ENCODE results near the gene BIN1. TPM values are rescaled to one million over a fixed set of nuclear protein-coding genes. Genes with fewer than 3 reads are reported as not detected.

BIN1 gene
- total RNA-seq, 2 donors from 2014 or later: 7.6 to 15.3 TPM

DNA sequence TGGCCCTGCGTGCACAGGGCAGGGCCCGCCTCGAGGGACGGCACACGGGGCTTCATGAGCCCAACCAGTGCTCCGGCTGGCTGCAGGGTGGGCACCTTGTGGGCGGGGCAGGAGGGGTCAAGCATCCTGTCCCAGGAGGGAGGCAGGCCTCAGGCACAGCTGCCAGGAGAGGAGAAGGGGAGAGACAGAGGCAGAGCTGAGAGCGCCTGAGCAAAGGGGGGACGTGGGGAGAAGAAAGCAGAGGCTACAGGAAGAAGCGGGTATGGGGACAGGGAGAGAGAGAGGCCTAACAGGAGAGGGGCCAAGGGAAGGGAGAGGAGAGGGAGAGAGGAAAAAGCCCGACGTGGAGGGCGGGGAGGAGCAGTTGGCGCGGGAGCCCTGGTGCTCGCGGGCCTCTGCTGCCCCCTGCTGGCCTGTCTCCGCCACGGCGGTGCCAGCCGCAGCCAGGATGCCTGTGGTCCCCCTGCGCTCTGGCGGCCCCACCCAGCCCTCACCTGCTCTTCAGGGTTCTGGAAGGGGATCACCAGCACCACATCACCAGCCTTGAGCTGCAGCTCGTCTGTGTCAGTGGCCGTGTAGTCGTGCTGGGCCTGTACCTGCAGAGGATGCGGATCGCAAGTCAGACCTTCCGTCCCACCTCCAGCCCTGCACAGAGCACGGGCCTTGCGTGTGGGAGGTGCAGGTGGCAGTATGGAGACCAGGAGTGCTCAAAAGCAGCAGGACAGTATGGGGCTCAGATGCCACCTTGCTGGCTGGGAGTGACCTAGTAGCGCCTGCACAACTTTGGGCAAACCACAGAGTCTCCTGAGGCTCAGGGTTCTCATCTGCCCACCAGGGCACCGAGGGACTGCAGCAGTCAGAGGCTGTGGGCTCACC lies 56.8 kb downstream of the BIN1 start:
- DNase-seq (ENCODE audit: low spot score): no peak

DNA sequence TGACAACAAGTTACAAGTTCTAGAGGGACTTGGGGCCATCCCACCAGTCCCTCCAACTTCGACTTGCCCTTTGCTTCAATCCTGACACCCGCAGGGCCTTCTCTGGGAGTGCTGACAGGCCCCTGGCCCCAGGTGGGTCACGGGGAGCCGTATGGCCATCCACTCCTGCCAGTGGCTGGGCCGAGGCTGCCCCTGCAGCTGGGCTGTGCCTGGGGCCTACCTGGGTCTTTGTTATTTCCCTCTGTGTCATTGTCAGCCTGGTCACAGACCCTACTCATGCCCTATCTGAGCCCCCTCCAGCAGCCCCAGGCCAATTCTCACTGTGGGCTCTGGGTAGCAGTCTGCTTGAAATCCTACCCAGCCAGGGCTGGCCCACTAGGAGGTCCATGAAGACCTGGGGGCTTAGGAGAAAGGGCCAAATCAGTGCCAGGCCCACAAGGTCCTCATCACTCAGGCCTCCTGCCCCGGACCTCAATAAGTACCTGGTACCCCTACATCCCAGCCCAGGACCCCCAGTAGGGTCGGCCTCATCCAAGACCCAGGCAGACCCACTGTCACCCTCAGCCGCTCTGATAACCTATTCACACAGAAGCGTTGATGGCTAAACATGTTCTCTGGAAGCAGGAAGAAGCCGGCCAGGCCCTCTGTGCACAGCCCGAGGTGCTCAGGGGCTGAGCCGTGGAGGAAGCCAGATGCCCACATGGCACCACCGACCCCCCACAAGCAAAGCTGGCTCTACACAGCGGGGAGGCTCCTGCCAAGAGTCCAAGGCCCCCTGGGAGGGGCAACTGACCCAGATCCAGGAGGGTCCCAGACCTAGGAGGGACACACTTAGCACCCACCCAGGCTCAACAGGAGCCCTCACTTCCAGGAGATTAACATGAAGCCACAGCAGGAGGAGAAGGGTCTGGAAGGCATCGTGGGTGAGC lies 57.7 kb downstream of the BIN1 start:
- Histone ChIP-seq H3K9me3 (no peaks in the 10 kb centered on the region), H3K4me3 (no peak overlapping the region), H3K4me1 (peaks cover 0 to 23% of the 10 kb centered on the region in 2 donors), H3K27me3 (no peaks in the 10 kb centered on the region), H3K36me3 (no peaks in the 10 kb centered on the region), H3K27ac (no peak overlapping the region)
- DNase-seq (ENCODE audit: low spot score): no peak
- no peak for TF ChIP-seq CTCF (IDR thresholded peaks at IDR 0.05)

More for the DNA sequence above, 56.8 kb downstream of the BIN1 start:
- Histone ChIP-seq H3K9me3 (no peaks in the 10 kb centered on the region), H3K4me1 (peaks cover 0 to 23% of the 10 kb centered on the region in 2 donors), H3K27ac (no peak overlapping the region), H3K36me3 (no peaks in the 10 kb centered on the region), H3K4me3 (no peak overlapping the region), H3K27me3 (no peaks in the 10 kb centered on the region)
- peak; percentile 89 to 97 for TF ChIP-seq CTCF (IDR thresholded peaks at IDR 0.05)

DNA sequence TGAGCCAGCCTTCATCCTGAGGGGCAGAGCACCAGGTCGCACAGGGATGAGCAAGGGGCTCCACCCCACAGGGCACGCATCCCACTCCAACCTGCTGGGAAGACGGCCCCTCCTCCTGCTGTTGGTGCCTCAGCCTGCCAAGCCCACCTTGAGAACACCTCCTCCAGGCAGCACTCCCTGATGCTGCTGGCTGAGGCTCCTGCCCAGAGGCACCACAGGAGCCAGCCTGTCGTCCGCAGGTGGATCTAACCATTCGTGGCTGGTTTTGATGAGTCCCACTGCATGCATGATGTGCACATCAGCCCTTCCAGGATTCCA lies 58.4 kb downstream of the BIN1 start:
- Histone ChIP-seq H3K27ac (no peak overlapping the region), H3K4me3 (no peak overlapping the region), H3K9me3 (no peaks in the 10 kb centered on the region), H3K27me3 (no peaks in the 10 kb centered on the region), H3K4me1 (peaks cover 0 to 23% of the 10 kb centered on the region in 2 donors), H3K36me3 (no peaks in the 10 kb centered on the region)
- DNase-seq (ENCODE audit: low spot score): no peak
- no peak for TF ChIP-seq CTCF (IDR thresholded peaks at IDR 0.05)

- Histone ChIP-seq H3K27ac (no peak overlapping the region), H3K4me1 (peaks cover 0 to 23% of the 10 kb centered on the region in 2 donors), H3K9me3 (no peaks in the 10 kb centered on the region), H3K36me3 (no peaks in the 10 kb centered on the region), H3K4me3 (no peak overlapping the region), H3K27me3 (no peaks in the 10 kb centered on the region)
- TF ChIP-seq CTCF (IDR thresholded peaks at IDR 0.05): no peak
- no peak for DNase-seq (ENCODE audit: low spot score)
These were observed 59.0 kb downstream of the BIN1 start for GRCh38 chr2:127047716-127048617.

- no peak overlapping the region for H3K27ac ChIP-seq
- TF ChIP-seq CTCF (IDR thresholded peaks at IDR 0.05): no peak
- no peaks in the 10 kb centered on the region for H3K27me3 ChIP-seq
- DNase-seq (ENCODE audit: low spot score): no peak
- H3K4me1 ChIP-seq: peaks cover 0 to 23% of the 10 kb centered on the region in 2 donors
- no peaks in the 10 kb centered on the region for H3K36me3 ChIP-seq
- no peak overlapping the region for H3K4me3 ChIP-seq
- H3K9me3 ChIP-seq: no peaks in the 10 kb centered on the region
These were observed 59.9 kb downstream of the BIN1 start for GRCh38 chr2:127047054-127047453.
